ACC112 (cell line): ENCODE measurements around the gene FH.
A peak's percentile ranks its signal among the peaks of the same experiment; 100 is the strongest.

Experiments used
- H2AFZ ChIP-seq: fragments of 200-600 bp; sonication (generic); one replicate; pipeline ENCODE4 v1.6.0; 2017; ENCODE audit warnings: antibody characterized with exemption, low read length; ENCODE audit not compliant: unreplicated experiment
- H3K27ac ChIP-seq: fragments of 200-600 bp; sonication (generic); 2 replicates; pipeline ENCODE4 v1.5.1; 2014; ENCODE audit warnings: low read depth, mild to moderate bottlenecking, antibody characterized with exemption, low read length, moderate library complexity
- H3K27me3 ChIP-seq: fragments of 200-600 bp; sonication (generic); 2 replicates; pipeline ENCODE4 v1.6.1; 2014; ENCODE audit warnings: mild to moderate bottlenecking, antibody characterized with exemption, low read length, moderate library complexity, mixed read lengths; ENCODE audit not compliant: insufficient read depth
- H3K36me3 ChIP-seq: fragments of 200-600 bp; sonication (generic); 2 replicates; pipeline ENCODE4 v1.6.1; 2016; ENCODE audit warnings: mild to moderate bottlenecking, antibody characterized with exemption, low read length, moderate library complexity, mixed read lengths; ENCODE audit not compliant: insufficient read depth
- H3K4me1 ChIP-seq: fragments of 200-600 bp; sonication (generic); one replicate; pipeline ENCODE4 v1.6.1; 2016; ENCODE audit warnings: low read length, mixed read lengths; ENCODE audit not compliant: insufficient read depth, unreplicated experiment, control insufficient read depth
- H3K4me3 ChIP-seq: fragments of 200-600 bp; sonication (generic); 2 replicates; pipeline ENCODE4 v1.5.1; 2014; ENCODE audit warnings: mild to moderate bottlenecking, low read depth, low read length
- H3K79me2 ChIP-seq: fragments of 200-600 bp; sonication (generic); one replicate; pipeline ENCODE4 v1.6.0; 2016; ENCODE audit warnings: low read length; ENCODE audit not compliant: control insufficient read depth, unreplicated experiment, insufficient read depth

Gene FH

DNA sequence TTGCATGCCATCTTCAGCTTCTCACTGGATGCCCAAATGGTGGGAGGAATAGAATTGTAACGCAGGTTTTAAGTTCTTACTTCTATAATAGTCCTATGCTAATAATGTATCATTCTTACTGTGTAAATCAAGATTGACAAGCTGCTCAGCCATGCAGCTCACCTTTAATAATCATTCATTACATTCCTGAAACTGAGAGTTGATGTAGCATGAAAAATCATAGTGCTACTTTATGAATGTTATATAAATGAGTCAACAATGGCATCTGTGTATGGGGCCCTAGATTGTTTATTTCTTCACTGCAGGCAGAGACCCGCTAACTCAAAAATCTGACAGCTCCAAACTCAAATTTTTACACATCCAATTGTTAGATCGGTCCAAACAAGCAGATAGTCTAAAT is 34.4 kb downstream of the FH start:
- Histone ChIP-seq H3K79me2 (no peaks in the 10 kb centered on the region), H3K36me3 (no peaks in the 10 kb centered on the region), H3K27ac (no peak overlapping the region), H3K4me1 (peaks cover 46% of the 10 kb centered on the region), H2AFZ (no peak overlapping the region), H3K4me3 (no peak overlapping the region), H3K27me3 (no peaks in the 10 kb centered on the region)

DNA sequence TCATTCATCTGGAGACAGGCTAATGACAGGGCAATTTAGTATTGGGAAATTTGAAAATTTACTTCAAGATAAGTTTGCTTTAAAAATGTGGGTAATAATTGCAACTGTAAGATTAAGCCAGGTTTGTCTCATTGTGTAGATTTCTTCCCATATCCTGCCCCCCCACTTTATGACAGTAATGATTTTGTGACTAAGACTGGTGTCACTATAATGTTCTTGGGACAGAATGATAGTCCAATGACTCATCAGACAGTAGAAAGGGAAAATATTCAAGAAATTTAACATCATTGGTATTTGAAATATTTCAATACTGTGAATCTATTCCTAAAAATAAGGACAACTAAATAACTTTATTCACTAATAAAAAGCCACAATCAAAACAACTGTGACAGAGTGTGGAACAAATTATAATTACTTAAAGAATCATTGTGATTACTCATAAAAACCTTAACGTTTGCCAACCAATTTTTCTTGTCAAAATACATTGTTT is 36.7 kb downstream of the FH start:
- Histone ChIP-seq H3K4me3 (peak overlapping the region; percentile 34; the same call in 1 of the 2 replicates), H3K27me3 (no peaks in the 10 kb centered on the region), H3K79me2 (no peaks in the 10 kb centered on the region), H3K27ac (peak overlapping the region; percentile 82), H3K36me3 (no peaks in the 10 kb centered on the region), H3K4me1 (peaks cover 46% of the 10 kb centered on the region), H2AFZ (no peak overlapping the region)

DNA sequence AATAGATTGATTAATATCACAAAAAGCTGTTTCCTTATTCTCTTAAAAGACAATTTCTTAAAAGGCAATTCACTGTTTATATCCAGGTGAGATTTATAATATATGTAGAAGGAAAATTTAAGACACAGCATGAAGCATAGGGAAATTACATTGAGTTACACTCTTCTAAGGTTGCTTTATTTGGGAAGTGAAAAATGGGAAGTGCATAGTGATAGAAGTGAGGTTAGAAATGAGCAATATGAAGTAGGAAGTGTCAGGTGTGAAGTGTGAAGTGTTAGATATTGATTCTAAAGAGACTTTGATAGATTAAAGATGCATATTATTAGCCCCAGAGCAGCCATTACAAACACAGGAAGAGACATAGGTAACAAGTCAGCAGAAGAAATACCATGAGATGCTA is 40.3 kb downstream of the FH start:
- H3K79me2 ChIP-seq, result no peaks in the 10 kb centered on the region
- H3K4me1 ChIP-seq, result peaks cover 33% of the 10 kb centered on the region
- H3K27ac ChIP-seq, result no peak overlapping the region
- no peak overlapping the region for H3K4me3 ChIP-seq
- H2AFZ ChIP-seq, result no peak overlapping the region
- no peaks in the 10 kb centered on the region for H3K27me3 ChIP-seq
- H3K36me3 ChIP-seq, result no peaks in the 10 kb centered on the region

- Histone ChIP-seq H2AFZ (peak overlapping the region; percentile 10), H3K4me3 (no peak overlapping the region; the same call in 1 of the 2 replicates), H3K36me3 (no peaks in the 10 kb centered on the region), H3K27me3 (no peaks in the 10 kb centered on the region), H3K4me1 (peaks cover 7% of the 10 kb centered on the region), H3K27ac (0 out of 2 replicates have a peak overlapping the region, but pooled peaks have one; percentile 11), H3K79me2 (no peaks in the 10 kb centered on the region)
Measured at GRCh38 chr1:241475671-241476070, 43.9 kb downstream of the FH start.

DNA sequence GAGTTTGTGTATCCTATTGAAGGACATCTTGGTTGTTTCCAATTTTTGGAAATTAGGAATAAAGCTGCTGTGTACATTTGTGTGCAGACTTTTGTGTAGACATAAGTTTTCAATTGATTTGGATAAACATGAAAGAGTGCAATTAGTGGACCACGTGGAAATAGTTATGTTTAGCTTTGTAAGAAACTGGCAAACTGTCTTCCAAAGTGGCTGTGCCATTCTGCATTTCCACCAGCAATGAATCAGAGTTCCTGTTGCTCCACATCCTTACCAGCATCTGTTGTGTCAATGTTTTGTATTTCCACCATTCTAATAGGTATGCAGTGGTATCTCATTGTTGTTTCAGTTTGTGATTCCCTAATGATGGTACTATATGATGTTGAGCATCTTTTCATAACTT is 46.5 kb downstream of the FH start:
- H2AFZ ChIP-seq, result no peak overlapping the region

GRCh38 chr1:241470908-241471590 is 48.5 kb downstream of the FH start:
- no peaks in the 10 kb centered on the region for H3K36me3 ChIP-seq
- H3K27me3 ChIP-seq, result no peaks in the 10 kb centered on the region
- no peak overlapping the region for H2AFZ ChIP-seq
- no peaks in the 10 kb centered on the region for H3K79me2 ChIP-seq
- peaks cover 7% of the 10 kb centered on the region for H3K4me1 ChIP-seq
- H3K27ac ChIP-seq, result no peak overlapping the region
- no peak overlapping the region for H3K4me3 ChIP-seq

More for the DNA sequence above, 46.5 kb downstream of the FH start:
- no peaks in the 10 kb centered on the region for H3K27me3 ChIP-seq
- no peaks in the 10 kb centered on the region for H3K36me3 ChIP-seq
- no peak overlapping the region for H3K4me3 ChIP-seq
- no peaks in the 10 kb centered on the region for H3K79me2 ChIP-seq
- H3K27ac ChIP-seq, result no peak overlapping the region
- H3K4me1 ChIP-seq, result peaks cover 7% of the 10 kb centered on the region

DNA sequence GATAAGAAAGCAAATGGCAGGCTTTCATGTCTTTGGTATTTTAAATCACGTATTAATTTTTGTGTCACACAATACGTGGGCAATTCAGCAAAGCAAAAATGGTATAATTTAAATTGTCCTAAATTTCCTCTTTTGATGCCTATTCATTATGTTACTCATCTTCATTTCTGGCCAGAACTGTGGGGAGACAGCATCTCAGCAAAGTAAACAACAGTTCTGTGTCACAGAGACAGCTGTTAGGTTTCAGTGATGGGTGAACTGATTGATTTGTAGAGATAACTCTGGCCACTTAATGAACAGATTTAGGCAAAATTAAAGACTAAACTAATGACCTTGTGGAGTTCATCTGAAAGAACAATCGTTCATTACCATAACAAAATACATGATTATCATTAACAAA is 49.2 kb downstream of the FH start:
- Histone ChIP-seq H3K27ac (no peak overlapping the region), H3K4me1 (peaks cover 3% of the 10 kb centered on the region), H2AFZ (no peak overlapping the region), H3K27me3 (no peaks in the 10 kb centered on the region), H3K4me3 (no peak overlapping the region), H3K79me2 (no peaks in the 10 kb centered on the region), H3K36me3 (no peaks in the 10 kb centered on the region)

- Histone ChIP-seq H3K27ac (no peak overlapping the region), H3K36me3 (no peaks in the 10 kb centered on the region), H3K4me1 (no peaks in the 10 kb centered on the region), H2AFZ (no peak overlapping the region), H3K4me3 (no peak overlapping the region), H3K27me3 (no peaks in the 10 kb centered on the region), H3K79me2 (no peaks in the 10 kb centered on the region)
Measured at GRCh38 chr1:241465673-241466072, 53.9 kb downstream of the FH start.

GRCh38 chr1:241464985-241465384 is 54.6 kb downstream of the FH start:
- no peaks in the 10 kb centered on the region for H3K36me3 ChIP-seq
- no peak overlapping the region for H3K4me3 ChIP-seq
- H3K4me1 ChIP-seq, result no peaks in the 10 kb centered on the region

GRCh38 chr1:241462391-241462790 is 57.2 kb downstream of the FH start:
- no peaks in the 10 kb centered on the region for H3K36me3 ChIP-seq
- H3K79me2 ChIP-seq, result no peaks in the 10 kb centered on the region
- no peak overlapping the region for H3K27ac ChIP-seq
- H3K4me1 ChIP-seq, result no peaks in the 10 kb centered on the region
- no peak overlapping the region for H2AFZ ChIP-seq
- H3K27me3 ChIP-seq, result no peaks in the 10 kb centered on the region
- no peak overlapping the region for H3K4me3 ChIP-seq

More at GRCh38 chr1:241464985-241465384, 54.6 kb downstream of the FH start:
- Histone ChIP-seq H2AFZ (no peak overlapping the region), H3K79me2 (no peaks in the 10 kb centered on the region), H3K27me3 (no peaks in the 10 kb centered on the region), H3K27ac (no peak overlapping the region)

DNA sequence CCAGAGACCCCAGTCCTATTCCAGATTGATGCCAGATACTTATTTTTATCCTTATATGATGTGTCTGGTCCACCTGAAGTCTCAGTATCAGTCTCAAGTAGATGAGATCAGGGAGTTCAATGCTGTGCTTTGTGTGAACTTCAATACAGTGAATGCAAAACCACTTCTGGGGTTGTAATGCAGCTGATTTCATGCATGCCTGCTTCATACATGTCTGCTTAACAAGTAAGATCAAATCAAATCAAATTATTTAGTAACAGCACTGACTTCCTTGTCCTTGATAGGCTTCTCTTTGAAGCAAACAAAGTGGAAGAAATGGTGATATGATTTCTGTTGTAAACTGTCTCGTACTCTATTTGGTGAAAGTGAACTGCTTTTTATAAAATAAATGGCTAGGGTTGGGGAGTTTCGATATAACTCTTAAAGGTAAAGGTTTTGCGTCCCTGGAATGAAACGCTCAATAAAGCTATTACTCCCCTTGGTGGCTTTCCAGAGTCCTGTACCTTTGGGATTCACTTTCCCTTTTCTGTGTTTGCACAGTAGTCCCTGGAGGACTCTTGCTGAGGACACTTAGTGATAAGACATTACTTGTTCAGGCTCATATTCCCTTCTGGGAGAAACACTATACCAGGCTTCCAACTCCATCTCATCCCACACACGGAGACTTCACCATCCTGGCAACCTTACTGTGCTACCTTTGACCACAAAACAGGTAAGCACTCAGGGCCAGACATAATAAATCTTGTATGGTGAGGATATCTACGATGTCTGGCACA is 59.3 kb downstream of the FH start:
- Histone ChIP-seq H3K36me3 (no peaks in the 10 kb centered on the region), H2AFZ (no peak overlapping the region), H3K4me1 (no peaks in the 10 kb centered on the region), H3K4me3 (no peak overlapping the region), H3K27ac (no peak overlapping the region), H3K27me3 (no peaks in the 10 kb centered on the region), H3K79me2 (no peaks in the 10 kb centered on the region)
